A549 (cell line): ENCODE measurements around the gene PTHLH. TPM values are rescaled to one million over a fixed set of nuclear protein-coding genes. Genes with fewer than 3 reads are reported as not detected.
A peak's percentile ranks its signal among the peaks of the same experiment; 100 is the strongest.

Source experiments
- ATAC-seq, 2 experiments: fragments of 200-7000 bp in 1 of 2; fragments of >200 bp in 1 of 2; cut with Nextera tagmentation in 1 of 2; cut with Tn5 transposase in 1 of 2; 3 replicates each; pipeline versions ENCODE4 v1.8.0 to v1.9.1; 2018 to 2020; ENCODE audit warnings: mild to moderate bottlenecking in 1 of 2, moderate library complexity in 1 of 2
- CTCF ChIA-PET: fragments of 300-600 bp; sonication (Branson Sonifier 250); formaldehyde crosslinking; extraction: SDS; loops from one replicate; lab custom pipeline; 2021; ENCODE audit warnings: antibody characterized with exemption, inconsistent platforms; lab: Yijun Ruan, JAX
- POLR2A ChIA-PET: fragments of 350-600 bp; formaldehyde crosslinking; extraction: SDS; loops from one replicate; lab custom pipeline; 2021; ENCODE audit warnings: antibody characterized with exemption, inconsistent platforms; lab: Yijun Ruan, JAX
- DNase-seq, 2 experiments: peaks; one replicate each; pipeline versions ENCODE4 v3.0.0 to v3.0.0-alpha.2; 2011 to 2016; ENCODE audit warnings: low read depth in 1 of 2, low spot score in 1 of 2
- FAIRE-seq: peaks from 2 replicates; lab custom pipeline; 2011; peaks lifted over from hg19 to GRCh38; lab: Jason Lieb, UNC
- H3K27ac ChIP-seq, 2 experiments: fragments of >200 bp; sonication (Bioruptor Twin); formaldehyde crosslinking; 3 replicates each; pipeline ENCODE4 v1.5.1; 2016 to 2017
- H3K4me1 ChIP-seq: fragments of >200 bp; sonication (Bioruptor Twin); formaldehyde crosslinking; 3 replicates; pipeline ENCODE4 v1.6.1; 2016
- H3K4me2 ChIP-seq: fragments of >200 bp; sonication (Bioruptor Twin); formaldehyde crosslinking; 3 replicates; pipeline ENCODE4 v1.6.1; 2016
- H3K4me3 ChIP-seq: fragments of >200 bp; sonication (Bioruptor Twin); formaldehyde crosslinking; 3 replicates; pipeline ENCODE4 v1.5.1; 2016
- H3K9me3 ChIP-seq: fragments of >200 bp; sonication (Bioruptor Twin); formaldehyde crosslinking; 3 replicates; pipeline ENCODE4 v1.6.1; 2016
- BHLHE40 ChIP-seq: IDR thresholded peaks from 2 replicates; pipeline ENCODE4 v1.6.1; 2012; ENCODE audit warnings: low read depth, low read length, inconsistent platforms
- CEBPB ChIP-seq, 2 experiments: fragments of >200 bp in 1 of 2; sonication (Bioruptor Twin) in 1 of 2; formaldehyde crosslinking in 1 of 2; IDR thresholded peaks; 2 replicates each; pipeline ENCODE4 v1.6.1; 2012 to 2016
- EHF ChIP-seq: fragments of 250-450 bp; sonication (Bioruptor Pico); IDR thresholded peaks from 2 replicates; pipeline ENCODE4 v1.5.0; 2020; ENCODE audit warnings: mild to moderate bottlenecking
- GATA3 ChIP-seq: IDR thresholded peaks from 2 replicates; pipeline ENCODE4 v1.6.1; 2012; ENCODE audit warnings: borderline replicate concordance
- HOXB13 ChIP-seq: fragments of 250-450 bp; sonication (Bioruptor Pico); IDR thresholded peaks from 2 replicates; pipeline ENCODE4 v1.5.0; 2020; ENCODE audit warnings: low read depth, mild to moderate bottlenecking, moderate library complexity
- KDM1A ChIP-seq: fragments of 200-600 bp; sonication (generic); IDR thresholded peaks from 2 replicates; pipeline ENCODE4 v1.6.1; 2016; ENCODE audit warnings: low read depth, mild to moderate bottlenecking
- MAZ ChIP-seq: fragments of 150-350 bp; IDR thresholded peaks from 2 replicates; pipeline ENCODE4 v1.6.1; 2014; ENCODE audit warnings: antibody characterized with exemption, low read depth, low read length, borderline replicate concordance
- MYC ChIP-seq: IDR thresholded peaks from 2 replicates; pipeline ENCODE4 v1.6.1; 2012; ENCODE audit warnings: mild to moderate bottlenecking, inconsistent platforms, low read length, improper control_type of control experiment, borderline replicate concordance
- NPAS2 ChIP-seq: fragments of 250-450 bp; sonication (Bioruptor Pico); IDR thresholded peaks from 2 replicates; pipeline ENCODE4 v1.8.0; 2022; ENCODE audit warnings: mild to moderate bottlenecking, moderate library complexity, borderline replicate concordance
- POLR2A ChIP-seq: IDR thresholded peaks from 2 replicates; pipeline ENCODE4 v1.6.1; 2012; ENCODE audit warnings: mild to moderate bottlenecking, low read length
- POLR2AphosphoS2 ChIP-seq: conservative IDR thresholded peaks from 2 replicates; pipeline ENCODE4 v1.6.1; 2012; ENCODE audit warnings: low read length, improper control_type of control experiment, inconsistent platforms
- RARB ChIP-seq: fragments of 250-450 bp; sonication (Bioruptor Pico); IDR thresholded peaks from 2 replicates; pipeline ENCODE4 v1.8.0; 2021; ENCODE audit warnings: mild to moderate bottlenecking, moderate library complexity
- RCOR1 ChIP-seq: fragments of 150-350 bp; IDR thresholded peaks from 2 replicates; pipeline ENCODE4 v1.6.1; 2014; ENCODE audit warnings: antibody characterized with exemption, low read length, low read depth
- SREBF2 ChIP-seq: fragments of 450-650 bp; IDR thresholded peaks from 2 replicates; pipeline ENCODE4 v1.6.1; 2014; ENCODE audit warnings: mild to moderate bottlenecking, moderate library complexity
- TP53 ChIP-seq: fragments of 250-450 bp; sonication (Bioruptor Pico); IDR thresholded peaks from 2 replicates; pipeline ENCODE4 v1.5.0; 2021; ENCODE audit warnings: mild to moderate bottlenecking, moderate library complexity
- WGBS: methylation state at CpG from one replicate; pipeline ENCODE4 v1.1.6; 2017; ENCODE audit errors: missing lambda C conversion rate; 5-methylcytosine and 5-hydroxymethylcytosine counted together
- polyA plus RNA-seq, 4 experiments: library from polyadenylated mRNA; depleted of rRNA in 3 of 4; stranded (reverse); fragments of >200 nt; fragmentation: RNase III in 1 of 4; extraction: RNeasy Plus Mini Kit Qiagen cat#74134 plus additional on column Dnase treatment in 1 of 4; gene quantifications; 2 replicates in 3 of 4; 3 replicates in 1 of 4; pipeline ENCODE4 v1.2.3, GENCODE V29; 2011 to 2017
- TF ChIP-seq, protein P1 (sequence below): fragments of 250-450 bp; sonication (Bioruptor Pico); IDR thresholded peaks from 2 replicates; pipeline ENCODE4 v1.5.0; 2021; ENCODE audit warnings: mild to moderate bottlenecking, moderate library complexity, borderline replicate concordance
- TF ChIP-seq, protein P2 (sequence below): fragments of 450-650 bp; IDR thresholded peaks from 2 replicates; pipeline ENCODE4 v1.6.1; 2014; ENCODE audit warnings: antibody characterized with exemption
- TF ChIP-seq, protein P3 (sequence below): fragments of >200 bp; sonication (Bioruptor Twin); formaldehyde crosslinking; IDR thresholded peaks from 3 replicates; pipeline ENCODE4 v1.6.1; 2016
- TF ChIP-seq, protein P4 (sequence below): fragments of >200 bp; sonication (Bioruptor Twin); formaldehyde crosslinking; IDR thresholded peaks from 3 replicates; pipeline ENCODE4 v1.5.1; 2016

The PTHLH gene
- polyA plus RNA-seq, 2 of the 4 experiments (the other 2 are of a cell fraction): 10.9 to 27.9 TPM

DNA sequence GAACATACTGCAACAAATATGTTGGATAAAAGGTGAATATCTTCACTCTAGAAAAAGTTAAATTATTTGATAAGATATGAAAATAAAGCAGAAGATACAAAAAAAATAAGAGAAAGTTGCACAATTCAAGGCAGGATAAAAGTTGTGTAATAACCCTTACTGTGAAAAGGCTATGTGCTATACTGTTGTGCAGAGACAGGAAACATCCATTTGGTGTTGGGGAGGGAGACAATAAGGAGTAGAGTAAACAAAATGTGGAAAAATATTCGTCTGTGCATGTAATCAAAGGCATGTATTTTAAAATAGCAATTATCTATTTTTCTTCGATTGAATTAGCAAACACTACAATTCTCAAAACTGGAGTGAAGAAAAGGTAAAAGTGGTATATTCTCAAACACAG is 34.8 kb downstream of the PTHLH start:
- DNase-seq: no peak
- no peak overlapping the region for H3K4me2 ChIP-seq
- H3K9me3 ChIP-seq: no peaks in the 10 kb centered on the region
- 37% methylated on average over 2 of the region's 2 CpGs for WGBS
- H3K4me1 ChIP-seq: no peaks in the 10 kb centered on the region
- H3K4me3 ChIP-seq: no peak overlapping the region
- ChIA-PET CTCF (interaction anchor here (1.4 kb wide), 1 partner anchor 205 kb away, joined by 6 read pairs; no protein-coding TSS in a partner anchor), POLR2A (no interaction called here)
- ATAC-seq: no peak
- FAIRE-seq: no peak
- TF ChIP-seq NPAS2 (CRISPR knock-in tag) (no peak), CEBPB (IDR thresholded peaks at IDR 0.05) (peak; percentile 16 to 37; a peak in 2 of 4 replicates)
- no peak overlapping the region for H3K27ac ChIP-seq

DNA sequence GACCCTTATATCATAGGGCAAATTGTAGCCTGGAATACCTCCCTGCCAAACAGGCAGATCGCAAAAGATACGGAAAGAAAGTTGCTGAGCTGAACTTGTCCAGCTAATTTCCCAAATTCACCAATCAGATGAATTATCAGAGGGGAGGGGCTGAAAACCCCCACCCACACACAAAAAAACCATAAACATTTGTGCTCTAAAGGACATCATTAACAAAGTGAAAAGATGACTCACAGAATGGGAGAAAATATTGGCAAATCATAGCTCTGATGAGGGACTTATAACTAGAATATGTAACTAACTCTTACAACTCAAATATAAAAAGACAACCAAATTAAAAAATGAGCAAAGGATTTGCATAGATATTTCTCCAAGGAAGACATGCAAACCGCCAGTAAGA is 36.3 kb downstream of the PTHLH start:
- WGBS: 74% methylated on average over 3 of the region's 3 CpGs
- ATAC-seq (no peak), FAIRE-seq (no peak), DNase-seq (no peak)
- ChIA-PET CTCF (interaction anchor here (0.8 to 2.1 kb wide), 4 partner anchors 10 to 203 kb away, joined by 3 to 8 read pairs (median 4); no protein-coding TSS in a partner anchor), POLR2A (no interaction called here)
- Histone ChIP-seq H3K4me3 (no peak overlapping the region), H3K4me1 (no peaks in the 10 kb centered on the region), H3K27ac (no peak overlapping the region), H3K4me2 (no peak overlapping the region), H3K9me3 (no peaks in the 10 kb centered on the region)
- no peak for TF ChIP-seq POLR2AphosphoS2
- TF ChIP-seq HOXB13 (CRISPR knock-in tag): no peak
- TF ChIP-seq RARB (CRISPR knock-in tag): no peak
- TF ChIP-seq, protein P1, sequence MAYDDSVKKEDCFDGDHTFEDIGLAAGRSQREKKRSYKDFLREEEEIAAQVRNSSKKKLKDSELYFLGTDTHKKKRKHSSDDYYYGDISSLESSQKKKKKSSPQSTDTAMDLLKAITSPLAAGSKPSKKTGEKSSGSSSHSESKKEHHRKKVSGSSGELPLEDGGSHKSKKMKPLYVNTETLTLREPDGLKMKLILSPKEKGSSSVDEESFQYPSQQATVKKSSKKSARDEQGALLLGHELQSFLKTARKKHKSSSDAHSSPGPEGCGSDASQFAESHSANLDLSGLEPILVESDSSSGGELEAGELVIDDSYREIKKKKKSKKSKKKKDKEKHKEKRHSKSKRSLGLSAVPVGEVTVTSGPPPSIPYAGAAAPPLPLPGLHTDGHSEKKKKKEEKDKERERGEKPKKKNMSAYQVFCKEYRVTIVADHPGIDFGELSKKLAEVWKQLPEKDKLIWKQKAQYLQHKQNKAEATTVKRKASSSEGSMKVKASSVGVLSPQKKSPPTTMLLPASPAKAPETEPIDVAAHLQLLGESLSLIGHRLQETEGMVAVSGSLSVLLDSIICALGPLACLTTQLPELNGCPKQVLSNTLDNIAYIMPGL: no peak
- no peak for TF ChIP-seq POLR2A
- TF ChIP-seq BHLHE40: no peak
- no peak for TF ChIP-seq KDM1A

DNA sequence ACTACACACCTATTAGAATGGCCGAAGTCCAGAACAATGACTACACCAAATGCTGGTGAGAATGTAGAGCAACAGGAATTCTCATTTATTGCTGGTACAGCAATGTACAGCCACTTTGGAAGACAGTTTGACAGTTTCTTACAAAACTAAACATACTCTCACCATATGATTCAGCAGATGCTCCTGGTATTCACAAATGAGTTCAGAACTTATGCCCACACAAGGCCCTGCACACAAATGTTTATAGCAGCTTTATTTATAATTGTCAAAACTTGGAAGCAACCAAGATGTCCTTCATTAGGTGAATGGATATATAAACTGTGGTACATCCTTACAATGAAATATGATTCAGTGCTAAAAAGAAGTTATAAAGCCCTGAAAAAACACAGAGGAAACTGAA is 38.3 kb downstream of the PTHLH start:
- no peaks in the 10 kb centered on the region for H3K9me3 ChIP-seq
- DNase-seq: no peak
- CTCF ChIA-PET: no interaction called here
- H3K27ac ChIP-seq: no peak overlapping the region
- no peaks in the 10 kb centered on the region for H3K4me1 ChIP-seq
- ATAC-seq: no peak
- 76% methylated on average over 1 of the region's 1 CpG for WGBS
- POLR2A ChIA-PET: no interaction called here
- TF ChIP-seq, protein P2, sequence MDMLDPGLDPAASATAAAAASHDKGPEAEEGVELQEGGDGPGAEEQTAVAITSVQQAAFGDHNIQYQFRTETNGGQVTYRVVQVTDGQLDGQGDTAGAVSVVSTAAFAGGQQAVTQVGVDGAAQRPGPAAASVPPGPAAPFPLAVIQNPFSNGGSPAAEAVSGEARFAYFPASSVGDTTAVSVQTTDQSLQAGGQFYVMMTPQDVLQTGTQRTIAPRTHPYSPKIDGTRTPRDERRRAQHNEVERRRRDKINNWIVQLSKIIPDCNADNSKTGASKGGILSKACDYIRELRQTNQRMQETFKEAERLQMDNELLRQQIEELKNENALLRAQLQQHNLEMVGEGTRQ: no peak
- H3K4me3 ChIP-seq: no peak overlapping the region
- FAIRE-seq: no peak
- H3K4me2 ChIP-seq: no peak overlapping the region

DNA sequence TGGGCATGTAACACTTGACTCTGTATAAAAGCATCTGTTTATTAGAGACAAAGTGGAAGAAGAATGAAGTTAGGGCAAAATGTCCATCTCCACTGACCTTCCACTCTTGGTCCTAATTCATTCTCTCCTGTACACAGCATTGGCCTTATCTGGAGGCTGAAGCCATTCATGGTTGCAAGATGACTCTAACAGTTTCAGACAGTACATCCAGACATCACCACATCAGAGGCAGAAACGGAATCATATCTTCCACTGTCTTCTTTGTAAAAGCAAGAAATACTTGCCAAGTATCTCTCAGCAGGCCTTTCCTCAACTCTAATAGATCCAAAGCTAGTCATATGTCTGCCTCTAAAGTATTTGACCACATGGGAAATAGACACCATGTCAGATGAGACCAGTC is 41.1 kb downstream of the PTHLH start:
- ChIA-PET POLR2A (no interaction called here), CTCF (no interaction called here)
- DNase-seq (no peak), ATAC-seq (no peak), FAIRE-seq (no peak)
- 66% methylated on average over 1 of the region's 1 CpG for WGBS
- TF ChIP-seq EHF (CRISPR knock-in tag): no peak
- TF ChIP-seq, protein P2: no peak
- no peak for TF ChIP-seq SREBF2
- TF ChIP-seq, protein P3, sequence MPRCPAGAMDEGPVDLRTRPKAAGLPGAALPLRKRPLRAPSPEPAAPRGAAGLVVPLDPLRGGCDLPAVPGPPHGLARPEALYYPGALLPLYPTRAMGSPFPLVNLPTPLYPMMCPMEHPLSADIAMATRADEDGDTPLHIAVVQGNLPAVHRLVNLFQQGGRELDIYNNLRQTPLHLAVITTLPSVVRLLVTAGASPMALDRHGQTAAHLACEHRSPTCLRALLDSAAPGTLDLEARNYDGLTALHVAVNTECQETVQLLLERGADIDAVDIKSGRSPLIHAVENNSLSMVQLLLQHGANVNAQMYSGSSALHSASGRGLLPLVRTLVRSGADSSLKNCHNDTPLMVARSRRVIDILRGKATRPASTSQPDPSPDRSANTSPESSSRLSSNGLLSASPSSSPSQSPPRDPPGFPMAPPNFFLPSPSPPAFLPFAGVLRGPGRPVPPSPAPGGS: no peak
- TF ChIP-seq MYC: no peak
- no peak for TF ChIP-seq RCOR1
- no peak for TF ChIP-seq MAZ
- TF ChIP-seq, protein P4, sequence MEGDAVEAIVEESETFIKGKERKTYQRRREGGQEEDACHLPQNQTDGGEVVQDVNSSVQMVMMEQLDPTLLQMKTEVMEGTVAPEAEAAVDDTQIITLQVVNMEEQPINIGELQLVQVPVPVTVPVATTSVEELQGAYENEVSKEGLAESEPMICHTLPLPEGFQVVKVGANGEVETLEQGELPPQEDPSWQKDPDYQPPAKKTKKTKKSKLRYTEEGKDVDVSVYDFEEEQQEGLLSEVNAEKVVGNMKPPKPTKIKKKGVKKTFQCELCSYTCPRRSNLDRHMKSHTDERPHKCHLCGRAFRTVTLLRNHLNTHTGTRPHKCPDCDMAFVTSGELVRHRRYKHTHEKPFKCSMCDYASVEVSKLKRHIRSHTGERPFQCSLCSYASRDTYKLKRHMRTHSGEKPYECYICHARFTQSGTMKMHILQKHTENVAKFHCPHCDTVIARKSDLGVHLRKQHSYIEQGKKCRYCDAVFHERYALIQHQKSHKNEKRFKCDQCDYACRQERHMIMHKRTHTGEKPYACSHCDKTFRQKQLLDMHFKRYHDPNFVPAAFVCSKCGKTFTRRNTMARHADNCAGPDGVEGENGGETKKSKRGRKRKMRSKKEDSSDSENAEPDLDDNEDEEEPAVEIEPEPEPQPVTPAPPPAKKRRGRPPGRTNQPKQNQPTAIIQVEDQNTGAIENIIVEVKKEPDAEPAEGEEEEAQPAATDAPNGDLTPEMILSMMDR: no peak
- TF ChIP-seq GATA3: no peak
- no peak for TF ChIP-seq TP53
- Histone ChIP-seq H3K4me3 (no peak overlapping the region), H3K4me1 (no peaks in the 10 kb centered on the region), H3K4me2 (no peak overlapping the region), H3K27ac (no peak overlapping the region), H3K9me3 (no peaks in the 10 kb centered on the region)
